ENCODE results near the gene SPSB1. TPM values are rescaled to one million over a fixed set of nuclear protein-coding genes. Genes with fewer than 3 reads are reported as not detected.

The SPSB1 gene
- total and polyA plus RNA-seq, 3 donors (not counting 1 experiment from before 2014, with no cell fraction given) = 13.2 to 56.7 (median 18.2) TPM

Other genes starting within 250 kb of the SPSB1 start
- gene SLC2A5, start 223.3 kb upstream of the SPSB1 start, total RNA-seq = under 1 TPM; under 0.01 to 0.38 TPM
- gene SLC2A5, start 223.3 kb upstream of the SPSB1 start, polyA plus RNA-seq = 0.19 TPM
- 10 to 100 TPM in 1 of 2 donors, 1 to 10 TPM in 1; 7.2 to 10.4 TPM for gene GPR157, start 163.8 kb upstream of the SPSB1 start, total RNA-seq
- gene GPR157, start 163.8 kb upstream of the SPSB1 start, polyA plus RNA-seq = 2.3 TPM
- gene H6PD, start 58.1 kb upstream of the SPSB1 start, total RNA-seq = 10 to 100 TPM; 12.6 to 18.0 TPM
- gene H6PD, start 58.1 kb upstream of the SPSB1 start, polyA plus RNA-seq = 5.4 TPM
- 1 to 10 TPM; 2.2 to 4.0 TPM for gene SLC25A33, start 246.6 kb downstream of the SPSB1 start, total RNA-seq
- gene SLC25A33, start 246.6 kb downstream of the SPSB1 start, polyA plus RNA-seq = 2.5 TPM

All from mammary epithelial cell (primary cell).